ENCODE measurements around the gene RBMS1. TPM values are rescaled to one million over a fixed set of nuclear protein-coding genes. Genes with fewer than 3 reads are reported as not detected.

RBMS1 gene
- total and polyA plus RNA-seq, 2 of the 13 experiments (the other 11 are each of a cell fraction or from before 2014, with no cell fraction given) = 55.5 to 110 TPM

DNA sequence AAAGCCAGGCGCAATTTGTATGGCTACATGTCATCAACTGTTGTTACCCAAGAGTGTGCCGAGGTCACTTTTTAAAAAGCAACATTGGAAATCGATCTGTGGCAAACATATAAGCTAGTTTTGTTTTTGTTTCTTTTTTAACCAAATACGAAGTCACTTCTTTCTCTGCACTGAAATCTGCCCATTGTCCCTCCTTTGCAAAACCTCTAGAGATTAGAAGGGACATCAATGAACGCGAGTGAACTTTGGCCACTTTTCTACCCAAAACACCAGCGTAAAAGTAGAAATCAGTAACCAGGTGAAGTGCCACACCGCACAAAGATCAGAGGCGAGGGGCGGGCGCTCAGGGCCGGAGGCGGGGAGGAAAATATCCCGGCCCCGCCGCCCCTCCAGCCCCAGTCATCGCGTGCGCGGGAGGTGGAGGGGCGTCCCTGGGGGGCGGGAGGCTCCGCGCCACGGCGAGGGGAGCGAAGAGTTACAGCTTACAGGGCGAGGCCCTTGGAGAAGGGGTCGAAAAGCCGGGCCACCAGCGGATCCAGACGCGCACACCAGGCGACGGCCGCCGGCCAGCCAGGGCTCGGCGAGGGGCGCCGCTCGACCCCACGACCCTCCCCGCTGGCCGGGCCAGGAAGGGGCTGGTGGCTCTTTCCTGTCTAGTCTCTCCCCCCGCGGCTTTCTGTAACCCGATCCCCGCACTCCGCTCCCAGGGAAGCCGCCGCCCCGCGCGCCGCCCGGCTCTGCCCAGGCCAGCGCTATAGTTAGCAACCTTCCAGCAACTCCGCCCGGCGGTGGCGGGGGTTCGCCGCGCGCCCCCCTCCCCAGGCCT lies 993 bp downstream of the RBMS1 start (continued):
- TF ChIP-seq, protein P1, sequence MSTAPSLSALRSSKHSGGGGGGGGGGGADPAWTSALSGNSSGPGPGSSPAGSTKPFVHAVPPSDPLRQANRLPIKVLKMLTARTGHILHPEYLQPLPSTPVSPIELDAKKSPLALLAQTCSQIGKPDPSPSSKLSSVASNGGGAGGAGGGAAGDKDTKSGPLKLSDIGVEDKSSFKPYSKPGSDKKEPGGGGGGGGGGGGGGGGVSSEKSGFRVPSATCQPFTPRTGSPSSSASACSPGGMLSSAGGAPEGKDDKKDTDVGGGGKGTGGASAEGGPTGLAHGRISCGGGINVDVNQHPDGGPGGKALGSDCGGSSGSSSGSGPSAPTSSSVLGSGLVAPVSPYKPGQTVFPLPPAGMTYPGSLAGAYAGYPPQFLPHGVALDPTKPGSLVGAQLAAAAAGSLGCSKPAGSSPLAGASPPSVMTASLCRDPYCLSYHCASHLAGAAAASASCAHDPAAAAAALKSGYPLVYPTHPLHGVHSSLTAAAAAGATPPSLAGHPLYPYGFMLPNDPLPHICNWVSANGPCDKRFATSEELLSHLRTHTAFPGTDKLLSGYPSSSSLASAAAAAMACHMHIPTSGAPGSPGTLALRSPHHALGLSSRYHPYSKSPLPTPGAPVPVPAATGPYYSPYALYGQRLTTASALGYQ (CRISPR knock-in tag; IDR thresholded peaks at IDR 0.05) = peak; percentile 95
- TF ChIP-seq, protein P2, sequence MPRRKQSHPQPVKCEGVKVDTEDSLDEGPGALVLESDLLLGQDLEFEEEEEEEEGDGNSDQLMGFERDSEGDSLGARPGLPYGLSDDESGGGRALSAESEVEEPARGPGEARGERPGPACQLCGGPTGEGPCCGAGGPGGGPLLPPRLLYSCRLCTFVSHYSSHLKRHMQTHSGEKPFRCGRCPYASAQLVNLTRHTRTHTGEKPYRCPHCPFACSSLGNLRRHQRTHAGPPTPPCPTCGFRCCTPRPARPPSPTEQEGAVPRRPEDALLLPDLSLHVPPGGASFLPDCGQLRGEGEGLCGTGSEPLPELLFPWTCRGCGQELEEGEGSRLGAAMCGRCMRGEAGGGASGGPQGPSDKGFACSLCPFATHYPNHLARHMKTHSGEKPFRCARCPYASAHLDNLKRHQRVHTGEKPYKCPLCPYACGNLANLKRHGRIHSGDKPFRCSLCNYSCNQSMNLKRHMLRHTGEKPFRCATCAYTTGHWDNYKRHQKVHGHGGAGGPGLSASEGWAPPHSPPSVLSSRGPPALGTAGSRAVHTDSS (CRISPR knock-in tag; conservative IDR thresholded peaks at IDR 0.05) = no peak
- TF ChIP-seq, protein P3, sequence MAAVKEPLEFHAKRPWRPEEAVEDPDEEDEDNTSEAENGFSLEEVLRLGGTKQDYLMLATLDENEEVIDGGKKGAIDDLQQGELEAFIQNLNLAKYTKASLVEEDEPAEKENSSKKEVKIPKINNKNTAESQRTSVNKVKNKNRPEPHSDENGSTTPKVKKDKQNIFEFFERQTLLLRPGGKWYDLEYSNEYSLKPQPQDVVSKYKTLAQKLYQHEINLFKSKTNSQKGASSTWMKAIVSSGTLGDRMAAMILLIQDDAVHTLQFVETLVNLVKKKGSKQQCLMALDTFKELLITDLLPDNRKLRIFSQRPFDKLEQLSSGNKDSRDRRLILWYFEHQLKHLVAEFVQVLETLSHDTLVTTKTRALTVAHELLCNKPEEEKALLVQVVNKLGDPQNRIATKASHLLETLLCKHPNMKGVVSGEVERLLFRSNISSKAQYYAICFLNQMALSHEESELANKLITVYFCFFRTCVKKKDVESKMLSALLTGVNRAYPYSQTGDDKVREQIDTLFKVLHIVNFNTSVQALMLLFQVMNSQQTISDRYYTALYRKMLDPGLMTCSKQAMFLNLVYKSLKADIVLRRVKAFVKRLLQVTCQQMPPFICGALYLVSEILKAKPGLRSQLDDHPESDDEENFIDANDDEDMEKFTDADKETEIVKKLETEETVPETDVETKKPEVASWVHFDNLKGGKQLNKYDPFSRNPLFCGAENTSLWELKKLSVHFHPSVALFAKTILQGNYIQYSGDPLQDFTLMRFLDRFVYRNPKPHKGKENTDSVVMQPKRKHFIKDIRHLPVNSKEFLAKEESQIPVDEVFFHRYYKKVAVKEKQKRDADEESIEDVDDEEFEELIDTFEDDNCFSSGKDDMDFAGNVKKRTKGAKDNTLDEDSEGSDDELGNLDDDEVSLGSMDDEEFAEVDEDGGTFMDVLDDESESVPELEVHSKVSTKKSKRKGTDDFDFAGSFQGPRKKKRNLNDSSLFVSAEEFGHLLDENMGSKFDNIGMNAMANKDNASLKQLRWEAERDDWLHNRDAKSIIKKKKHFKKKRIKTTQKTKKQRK (IDR thresholded peaks at IDR 0.05; ENCODE audit: low read length) = no peak
- TF ChIP-seq, protein P4, sequence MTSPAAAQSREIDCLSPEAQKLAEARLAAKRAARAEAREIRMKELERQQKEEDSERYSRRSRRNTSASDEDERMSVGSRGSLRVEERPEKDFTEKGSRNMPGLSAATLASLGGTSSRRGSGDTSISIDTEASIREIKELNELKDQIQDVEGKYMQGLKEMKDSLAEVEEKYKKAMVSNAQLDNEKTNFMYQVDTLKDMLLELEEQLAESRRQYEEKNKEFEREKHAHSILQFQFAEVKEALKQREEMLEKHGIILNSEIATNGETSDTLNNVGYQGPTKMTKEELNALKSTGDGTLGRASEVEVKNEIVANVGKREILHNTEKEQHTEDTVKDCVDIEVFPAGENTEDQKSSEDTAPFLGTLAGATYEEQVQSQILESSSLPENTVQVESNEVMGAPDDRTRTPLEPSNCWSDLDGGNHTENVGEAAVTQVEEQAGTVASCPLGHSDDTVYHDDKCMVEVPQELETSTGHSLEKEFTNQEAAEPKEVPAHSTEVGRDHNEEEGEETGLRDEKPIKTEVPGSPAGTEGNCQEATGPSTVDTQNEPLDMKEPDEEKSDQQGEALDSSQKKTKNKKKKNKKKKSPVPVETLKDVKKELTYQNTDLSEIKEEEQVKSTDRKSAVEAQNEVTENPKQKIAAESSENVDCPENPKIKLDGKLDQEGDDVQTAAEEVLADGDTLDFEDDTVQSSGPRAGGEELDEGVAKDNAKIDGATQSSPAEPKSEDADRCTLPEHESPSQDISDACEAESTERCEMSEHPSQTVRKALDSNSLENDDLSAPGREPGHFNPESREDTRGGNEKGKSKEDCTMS (CRISPR knock-in tag; conservative IDR thresholded peaks at IDR 0.05) = no peak
- TF ChIP-seq FOXC1 (CRISPR knock-in tag; IDR thresholded peaks at IDR 0.05; ENCODE audit: borderline replicate concordance) = peak; percentile 58; the same call in 1 of the 2 replicates
- no peak; the same call in 1 of the 2 replicates for TF ChIP-seq NRL (CRISPR knock-in tag; IDR thresholded peaks at IDR 0.05; ENCODE audit: borderline replicate concordance)
- TF ChIP-seq ZFP36L2 (CRISPR knock-in tag; IDR thresholded peaks at IDR 0.05) = no peak

All from HepG2 (cell line).